K562 (cell line): ENCODE measurements around the gene DGCR2. TPM values are rescaled to one million over a fixed set of nuclear protein-coding genes. Genes with fewer than 3 reads are reported as not detected.
A peak's percentile ranks its signal among the peaks of the same experiment; 100 is the strongest.
"Not testable (repeated sequence)": the region's sequence is repeated elsewhere in the genome, so short reads cannot be mapped to it uniquely, and the experiment has no call there.

Experiments
- ATAC-seq: fragments of 200-7000 bp; cut with Tn5 transposase; 3 replicates; pipeline ENCODE4 v1.9.1; 2020; ENCODE audit warnings: moderate library complexity
- BruUV-seq: library from RNA; stranded (reverse); fragments of 400-500 nt; replicated peaks from 2 replicates; lab custom pipeline; 2021; lab: Mats Ljungman, UMichigan
- CTCF ChIA-PET: fragments of 300-600 bp; formaldehyde crosslinking; extraction: SDS; loops from one replicate; lab custom pipeline; 2021; ENCODE audit warnings: low intra/inter-chr PET ratio; lab: Yijun Ruan, JAX
- POLR2A ChIA-PET: fragments of 300-600, 350-650 bp; sonication (Branson Sonifier 250); formaldehyde crosslinking; extraction: SDS; loops from one replicate; lab custom pipeline; 2021; ENCODE audit warnings: antibody characterized with exemption, inconsistent platforms; lab: Yijun Ruan, JAX
- DNase-seq, 4 experiments: peaks; one replicate each; pipeline versions ENCODE4 v3.0.0 to v3.0.0-alpha.2; 2011 to 2018; ENCODE audit warnings: low spot score in 3 of 4, mixed read lengths in 3 of 4; ENCODE audit errors: extremely low read depth in 1 of 4
- FAIRE-seq: peaks from 2 replicates; lab custom pipeline; 2011; peaks lifted over from hg19 to GRCh38; lab: Jason Lieb, UNC
- H2AFZ ChIP-seq: 2 replicates; pipeline ENCODE4 v1.6.0; 2011; ENCODE audit warnings: low read depth, low read length, control low read depth, inconsistent platforms
- H3K27ac ChIP-seq: fragments of 200-600 bp; 3 replicates; pipeline ENCODE4 v1.8.0; 2011; ENCODE audit warnings: low read depth, mild to moderate bottlenecking, control low read depth, inconsistent platforms, low read length, moderate library complexity, mixed read lengths; ENCODE audit errors: extremely low read depth
- H3K27me3 ChIP-seq, 2 experiments: fragments of 300-600 bp in 1 of 2; 2 replicates in 1 of 2; 3 replicates in 1 of 2; pipeline versions ENCODE4 v1.6.0 to v1.8.0; 2011; ENCODE audit warnings: inconsistent platforms in 2 of 2, low read length in 2 of 2, mild to moderate bottlenecking in 1 of 2, mixed read lengths in 1 of 2, moderate library complexity in 1 of 2; ENCODE audit not compliant: control insufficient read depth in 2 of 2, insufficient read depth in 2 of 2
- H3K36me3 ChIP-seq: fragments of 300-600 bp; 3 replicates; pipeline ENCODE4 v1.8.0; 2011; ENCODE audit warnings: mild to moderate bottlenecking, low read length, inconsistent platforms; ENCODE audit not compliant: control insufficient read depth, insufficient read depth
- H3K4me1 ChIP-seq, 2 experiments: fragments of 200-600 bp in 1 of 2; replicated peaks in 1 of 2; 2 replicates in 1 of 2; 3 replicates in 1 of 2; pipeline versions ENCODE4 v1.5.1 to v1.8.0; 2011; ENCODE audit warnings: inconsistent platforms in 2 of 2, low read length in 2 of 2, mild to moderate bottlenecking in 1 of 2, mixed read lengths in 1 of 2, moderate library complexity in 1 of 2; ENCODE audit not compliant: control insufficient read depth in 2 of 2, insufficient read depth in 2 of 2
- H3K4me2 ChIP-seq: 2 replicates; pipeline ENCODE4 v1.6.1; 2011; ENCODE audit warnings: low read length, control low read depth, inconsistent platforms, mixed read lengths; ENCODE audit not compliant: insufficient read depth
- H3K4me3 ChIP-seq: fragments of 200-600 bp; sonication (generic), shearing (Covaris generic); 2 replicates; pipeline ENCODE4 v1.5.1; 2016; ENCODE audit warnings: control low read depth, inconsistent platforms
- H3K79me2 ChIP-seq: fragments of 200-600 bp; 3 replicates; pipeline ENCODE4 v1.8.0; 2011; ENCODE audit warnings: low read length, inconsistent platforms; ENCODE audit not compliant: control insufficient read depth, insufficient read depth
- H3K9ac ChIP-seq, 2 experiments: 2 replicates each; pipeline versions ENCODE4 v1.6.0 to v1.6.1; 2011; ENCODE audit warnings: low read depth in 2 of 2, low read length in 2 of 2, control low read depth in 1 of 2, inconsistent platforms in 1 of 2, mild to moderate bottlenecking in 1 of 2, mixed read lengths in 1 of 2; ENCODE audit not compliant: insufficient read depth in 1 of 2
- H3K9me1 ChIP-seq: one replicate; pipeline ENCODE4 v1.6.0; 2011; ENCODE audit warnings: inconsistent platforms, mild to moderate bottlenecking, low read length, moderate library complexity; ENCODE audit not compliant: control insufficient read depth, insufficient read depth
- H3K9me3 ChIP-seq: replicated peaks from 2 replicates; pipeline ENCODE4 v1.5.1; 2011; ENCODE audit warnings: low read depth, low read length, inconsistent platforms; ENCODE audit not compliant: control insufficient read depth, insufficient read depth
- H4K20me1 ChIP-seq: replicated peaks from 2 replicates; pipeline ENCODE4 v1.6.1; 2011; ENCODE audit warnings: low read length, inconsistent platforms, mixed read lengths; ENCODE audit not compliant: control insufficient read depth, insufficient read depth
- CEBPG ChIP-seq, 3 experiments: fragments of 200-800 bp in 1 of 3; sonication (Bioruptor generic) in 1 of 3; sonication (generic) in 1 of 3; formaldehyde crosslinking in 1 of 3; IDR thresholded peaks in 2 of 3; conservative IDR thresholded peaks in 1 of 3; 2 replicates each; pipeline versions ENCODE4 v1.6.1 to v1.8.0; 2016 to 2022; ENCODE audit warnings: missing compliant biosample characterization in 2 of 3, missing genetic modification characterization in 2 of 3, mild to moderate bottlenecking in 1 of 3, missing genetic modification reagents in 1 of 3
- SMARCA4 ChIP-seq: fragments of 450-650 bp; IDR thresholded peaks from 2 replicates; pipeline ENCODE4 v1.6.1; 2016
- ZNF232 ChIP-seq: sonication (generic); formaldehyde crosslinking; IDR thresholded peaks from 2 replicates; pipeline ENCODE4 v1.8.0; 2022; ENCODE audit warnings: mild to moderate bottlenecking, missing genetic modification reagents
- WGBS: fragments of 100-300 bp; shearing (Covaris generic); methylation state at CpG from one replicate; pipeline ENCODE4 v1.1.6; 2016; ENCODE audit warnings: low coverage, mixed read lengths; ENCODE audit not compliant: insufficient coverage; ENCODE audit errors: missing lambda C conversion rate; 5-methylcytosine and 5-hydroxymethylcytosine counted together
- in situ Hi-C: fragments of 300-500 bp; cut with MboI; formaldehyde crosslinking; loops from 4 replicates; pipeline ENCODE4 v1.15.0; 2018; ENCODE audit warnings: inconsistent platforms, mixed read lengths
- intact Hi-C: fragments of 100-400 bp; cut with micrococcal nuclease; formaldehyde crosslinking; loops from 2 replicates; pipeline ENCODE4 v1.14.2; 2022
- polyA plus RNA-seq, 8 experiments: library from polyadenylated mRNA; depleted of rRNA in 4 of 8; stranded (reverse) in 5 of 8; unstranded in 3 of 8; fragments of >200 nt; fragmentation: Nextera tagmentation in 2 of 8; fragmentation: Illumina TruSeq in 1 of 8; extraction: Ambion mirVana in 2 of 8; extraction: Trizol in 1 of 8; gene quantifications; 2 replicates each; pipeline versions ENCODE4 v1.2.1 to v1.2.3, GENCODE V29; 2011 to 2014; ENCODE audit warnings: inconsistent platforms in 1 of 8, missing spikeins in 1 of 8
- total RNA-seq, 7 experiments: library from RNA; depleted of rRNA in 6 of 7; stranded (reverse); fragments of >200 nt in 6 of 7; fragmentation: Illumina TruSeq in 2 of 7; extraction: Trizol in 2 of 7; gene quantifications; 2 replicates each; pipeline versions ENCODE4 v1.2.1 to v1.2.3, GENCODE V29; 2011 to 2021; ENCODE audit warnings: low replicate concordance in 1 of 7
- TF ChIP-seq, protein P1 (sequence below): IDR thresholded peaks from 3 replicates; pipeline ENCODE4 v1.6.1; 2011; ENCODE audit warnings: borderline replicate concordance, mild to moderate bottlenecking; ENCODE audit not compliant: insufficient read length, insufficient read depth
- TF ChIP-seq, protein P2 (sequence below): fragments of 450-650 bp; IDR thresholded peaks from 2 replicates; pipeline ENCODE4 v1.6.1; 2016; ENCODE audit warnings: low read depth

DGCR2 gene
- total and polyA plus RNA-seq, 9 of the 15 experiments (the other 6 are each of a cell fraction or from before 2014, with no cell fraction given), result 0.69 to 101 (median 56.4) TPM

DNA sequence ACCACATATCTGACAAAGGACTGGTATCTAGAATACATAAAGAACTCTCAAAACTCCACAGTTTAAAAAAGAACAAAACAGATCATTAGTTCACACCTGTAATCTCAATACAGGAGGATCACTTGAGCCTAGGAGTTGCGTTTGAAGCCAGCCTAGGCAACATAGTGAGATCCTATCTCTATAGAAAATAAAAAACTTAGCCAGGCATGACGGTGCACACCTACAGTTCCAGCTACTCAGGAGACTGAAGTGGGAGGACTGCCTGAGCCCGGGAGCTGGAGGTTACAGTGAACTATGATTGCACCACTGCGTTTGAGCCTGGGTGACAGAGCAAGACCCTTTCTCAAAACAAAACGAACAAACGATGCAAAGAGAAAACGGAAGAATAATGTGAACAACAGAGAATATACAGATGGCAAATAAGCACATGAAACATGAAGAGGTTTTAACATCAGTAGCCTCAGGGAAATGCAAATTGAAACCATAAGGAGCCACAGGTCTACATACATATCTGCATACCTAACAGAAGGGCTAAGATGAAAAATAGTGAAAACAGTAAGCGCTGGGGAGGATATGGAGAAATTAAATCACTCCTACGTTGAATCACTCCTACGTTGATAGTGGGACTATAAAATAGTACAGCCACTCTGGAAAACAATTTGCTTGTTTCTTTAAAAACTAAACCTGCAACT is 70.7 kb downstream of the DGCR2 start (continued):
- TF ChIP-seq ZNF232 (no peak), SMARCA4 (0 out of 2 replicates have a peak, but pooled peaks have one; percentile 38)
- TF ChIP-seq, protein P1, sequence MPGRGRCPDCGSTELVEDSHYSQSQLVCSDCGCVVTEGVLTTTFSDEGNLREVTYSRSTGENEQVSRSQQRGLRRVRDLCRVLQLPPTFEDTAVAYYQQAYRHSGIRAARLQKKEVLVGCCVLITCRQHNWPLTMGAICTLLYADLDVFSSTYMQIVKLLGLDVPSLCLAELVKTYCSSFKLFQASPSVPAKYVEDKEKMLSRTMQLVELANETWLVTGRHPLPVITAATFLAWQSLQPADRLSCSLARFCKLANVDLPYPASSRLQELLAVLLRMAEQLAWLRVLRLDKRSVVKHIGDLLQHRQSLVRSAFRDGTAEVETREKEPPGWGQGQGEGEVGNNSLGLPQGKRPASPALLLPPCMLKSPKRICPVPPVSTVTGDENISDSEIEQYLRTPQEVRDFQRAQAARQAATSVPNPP, result no peak

DNA sequence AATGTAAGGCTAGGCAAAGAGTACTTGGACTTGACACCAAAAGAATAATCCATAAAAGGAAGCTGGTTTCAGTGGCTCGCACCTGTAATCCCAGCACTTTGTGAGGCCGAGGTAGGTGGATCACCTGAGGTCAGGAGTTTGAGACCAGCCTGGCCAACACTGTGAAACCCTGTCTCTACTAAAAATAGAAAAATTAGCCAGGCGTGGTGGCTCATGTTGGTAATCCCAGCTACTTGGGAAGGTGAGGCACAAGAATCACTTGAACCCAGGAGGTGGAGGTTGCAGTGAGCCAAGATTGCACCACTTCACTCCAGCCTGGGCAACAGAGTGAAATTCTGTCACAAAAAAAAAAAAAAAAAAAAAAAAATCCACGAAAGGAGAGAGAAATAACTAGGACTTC is 71.4 kb downstream of the DGCR2 start:
- DNase-seq; FAIRE-seq; H3K9me3 ChIP-seq; H3K4me1 ChIP-seq; H4K20me1 ChIP-seq; H3K4me3 ChIP-seq; H3K4me2 ChIP-seq; ATAC-seq; CTCF ChIA-PET; BruUV-seq; H3K27ac ChIP-seq; H3K79me2 ChIP-seq; in situ Hi-C loops; H3K27me3 ChIP-seq; H2AFZ ChIP-seq; H3K9me1 ChIP-seq; H3K9ac ChIP-seq; TF ChIP-seq CEBPG (tag; conservative IDR thresholded peaks at IDR 0.05 in 1 of 2, IDR thresholded peaks at IDR 0.05 in 1 of 2): not testable (repeated sequence)
- peaks cover 84% of the 10 kb centered on the region for H3K36me3 ChIP-seq
- 86% methylated on average over 4 of the region's 4 CpGs for WGBS
- intact Hi-C loops, result loop anchor here (1.0 kb wide), 1 partner anchor 71 kb away; the partner anchor contains the start of gene DGCR2
- TF ChIP-seq CEBPG (CRISPR knock-in tag; IDR thresholded peaks at IDR 0.05), result peak; percentile 47; the same call in 1 of the 2 replicates
- TF ChIP-seq, protein P2, sequence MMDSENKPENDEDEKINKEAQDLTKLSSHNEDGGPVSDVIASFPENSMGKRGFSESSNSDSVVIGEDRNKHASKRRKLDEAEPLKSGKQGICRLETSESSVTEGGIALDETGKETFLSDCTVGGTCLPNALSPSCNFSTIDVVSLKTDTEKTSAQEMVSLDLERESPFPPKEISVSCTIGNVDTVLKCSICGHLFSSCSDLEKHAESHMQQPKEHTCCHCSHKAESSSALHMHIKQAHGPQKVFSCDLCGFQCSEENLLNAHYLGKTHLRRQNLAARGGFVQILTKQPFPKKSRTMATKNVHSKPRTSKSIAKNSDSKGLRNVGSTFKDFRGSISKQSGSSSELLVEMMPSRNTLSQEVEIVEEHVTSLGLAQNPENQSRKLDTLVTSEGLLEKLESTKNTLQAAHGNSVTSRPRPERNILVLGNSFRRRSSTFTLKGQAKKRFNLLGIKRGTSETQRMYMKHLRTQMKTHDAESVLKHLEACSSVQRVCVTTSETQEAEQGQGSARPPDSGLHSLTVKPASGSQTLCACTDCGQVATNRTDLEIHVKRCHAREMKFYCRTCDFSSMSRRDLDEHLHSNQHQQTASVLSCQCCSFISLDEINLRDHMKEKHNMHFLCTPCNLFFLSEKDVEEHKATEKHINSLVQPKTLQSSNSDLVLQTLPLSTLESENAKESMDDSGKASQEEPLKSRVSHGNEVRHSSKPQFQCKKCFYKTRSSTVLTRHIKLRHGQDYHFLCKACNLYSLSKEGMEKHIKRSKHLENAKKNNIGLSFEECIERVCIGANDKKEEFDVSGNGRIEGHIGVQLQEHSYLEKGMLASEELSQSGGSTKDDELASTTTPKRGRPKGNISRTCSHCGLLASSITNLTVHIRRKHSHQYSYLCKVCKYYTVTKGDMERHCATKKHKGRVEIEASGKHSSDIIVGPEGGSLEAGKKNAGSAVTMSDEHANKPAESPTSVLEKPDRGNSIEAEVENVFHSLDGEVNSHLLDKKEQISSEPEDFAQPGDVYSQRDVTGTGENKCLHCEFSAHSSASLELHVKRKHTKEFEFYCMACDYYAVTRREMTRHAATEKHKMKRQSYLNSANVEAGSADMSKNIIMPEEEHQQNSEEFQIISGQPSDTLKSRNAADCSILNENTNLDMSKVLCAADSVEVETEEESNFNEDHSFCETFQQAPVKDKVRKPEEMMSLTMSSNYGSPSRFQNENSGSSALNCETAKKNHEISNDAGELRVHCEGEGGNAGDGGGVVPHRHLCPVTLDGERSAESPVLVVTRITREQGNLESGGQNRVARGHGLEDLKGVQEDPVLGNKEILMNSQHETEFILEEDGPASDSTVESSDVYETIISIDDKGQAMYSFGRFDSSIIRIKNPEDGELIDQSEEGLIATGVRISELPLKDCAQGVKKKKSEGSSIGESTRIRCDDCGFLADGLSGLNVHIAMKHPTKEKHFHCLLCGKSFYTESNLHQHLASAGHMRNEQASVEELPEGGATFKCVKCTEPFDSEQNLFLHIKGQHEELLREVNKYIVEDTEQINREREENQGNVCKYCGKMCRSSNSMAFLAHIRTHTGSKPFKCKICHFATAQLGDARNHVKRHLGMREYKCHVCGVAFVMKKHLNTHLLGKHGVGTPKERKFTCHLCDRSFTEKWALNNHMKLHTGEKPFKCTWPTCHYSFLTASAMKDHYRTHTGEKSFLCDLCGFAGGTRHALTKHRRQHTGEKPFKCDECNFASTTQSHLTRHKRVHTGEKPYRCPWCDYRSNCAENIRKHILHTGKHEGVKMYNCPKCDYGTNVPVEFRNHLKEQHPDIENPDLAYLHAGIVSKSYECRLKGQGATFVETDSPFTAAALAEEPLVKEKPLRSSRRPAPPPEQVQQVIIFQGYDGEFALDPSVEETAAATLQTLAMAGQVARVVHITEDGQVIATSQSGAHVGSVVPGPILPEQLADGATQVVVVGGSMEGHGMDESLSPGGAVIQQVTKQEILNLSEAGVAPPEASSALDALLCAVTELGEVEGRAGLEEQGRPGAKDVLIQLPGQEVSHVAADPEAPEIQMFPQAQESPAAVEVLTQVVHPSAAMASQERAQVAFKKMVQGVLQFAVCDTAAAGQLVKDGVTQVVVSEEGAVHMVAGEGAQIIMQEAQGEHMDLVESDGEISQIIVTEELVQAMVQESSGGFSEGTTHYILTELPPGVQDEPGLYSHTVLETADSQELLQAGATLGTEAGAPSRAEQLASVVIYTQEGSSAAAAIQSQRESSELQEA, result peak; percentile 22; the same call in 1 of the 2 replicates
- POLR2A ChIA-PET, result interaction anchor here (0.9 to 3.6 kb wide), 7 partner anchors 11 to 28 kb away, joined by 3 to 15 read pairs (median 8); no protein-coding TSS in a partner anchor
